A549 (cell line): ENCODE results near the gene FAM136A. TPM values are rescaled to one million over a fixed set of nuclear protein-coding genes. Genes with fewer than 3 reads are reported as not detected.

Experiments used
- ATAC-seq, 2 experiments: fragments of 200-7000 bp in 1 of 2; fragments of >200 bp in 1 of 2; cut with Nextera tagmentation in 1 of 2; cut with Tn5 transposase in 1 of 2; 3 replicates each; pipeline versions ENCODE4 v1.8.0 to v1.9.1; 2018 to 2020; ENCODE audit warnings: mild to moderate bottlenecking in 1 of 2, moderate library complexity in 1 of 2
- CTCF ChIA-PET: fragments of 300-600 bp; sonication (Branson Sonifier 250); formaldehyde crosslinking; extraction: SDS; loops from one replicate; lab custom pipeline; 2021; ENCODE audit warnings: antibody characterized with exemption, inconsistent platforms; lab: Yijun Ruan, JAX
- POLR2A ChIA-PET: fragments of 350-600 bp; formaldehyde crosslinking; extraction: SDS; loops from one replicate; lab custom pipeline; 2021; ENCODE audit warnings: antibody characterized with exemption, inconsistent platforms; lab: Yijun Ruan, JAX
- DNase-seq, 2 experiments: peaks; one replicate each; pipeline versions ENCODE4 v3.0.0 to v3.0.0-alpha.2; 2011 to 2016; ENCODE audit warnings: low read depth in 1 of 2, low spot score in 1 of 2
- FAIRE-seq: peaks from 2 replicates; lab custom pipeline; 2011; peaks lifted over from hg19 to GRCh38; lab: Jason Lieb, UNC
- H3K27ac ChIP-seq, 2 experiments: fragments of >200 bp; sonication (Bioruptor Twin); formaldehyde crosslinking; 3 replicates each; pipeline ENCODE4 v1.5.1; 2016 to 2017
- H3K4me1 ChIP-seq: fragments of >200 bp; sonication (Bioruptor Twin); formaldehyde crosslinking; 3 replicates; pipeline ENCODE4 v1.6.1; 2016
- H3K4me2 ChIP-seq: fragments of >200 bp; sonication (Bioruptor Twin); formaldehyde crosslinking; 3 replicates; pipeline ENCODE4 v1.6.1; 2016
- H3K4me3 ChIP-seq: fragments of >200 bp; sonication (Bioruptor Twin); formaldehyde crosslinking; 3 replicates; pipeline ENCODE4 v1.5.1; 2016
- H3K9me3 ChIP-seq: fragments of >200 bp; sonication (Bioruptor Twin); formaldehyde crosslinking; 3 replicates; pipeline ENCODE4 v1.6.1; 2016
- KDM5A ChIP-seq: fragments of 200-600 bp; sonication (generic); IDR thresholded peaks from 2 replicates; pipeline ENCODE4 v1.6.1; 2016; ENCODE audit warnings: antibody characterized with exemption, mild to moderate bottlenecking
- ZC3H11A ChIP-seq: fragments of 450-650 bp; IDR thresholded peaks from 2 replicates; pipeline ENCODE4 v1.6.1; 2014; ENCODE audit warnings: antibody characterized with exemption, mild to moderate bottlenecking
- WGBS: methylation state at CpG from one replicate; pipeline ENCODE4 v1.1.6; 2017; ENCODE audit errors: missing lambda C conversion rate; 5-methylcytosine and 5-hydroxymethylcytosine counted together
- polyA plus RNA-seq, 4 experiments: library from polyadenylated mRNA; depleted of rRNA in 3 of 4; stranded (reverse); fragments of >200 nt; fragmentation: RNase III in 1 of 4; extraction: RNeasy Plus Mini Kit Qiagen cat#74134 plus additional on column Dnase treatment in 1 of 4; gene quantifications; 2 replicates in 3 of 4; 3 replicates in 1 of 4; pipeline ENCODE4 v1.2.3, GENCODE V29; 2011 to 2017
- small RNA-seq, 6 experiments: library from RNA; depleted of rRNA; stranded (forward); fragments of <200 nt; gene quantifications; one replicate each; pipeline ENCODE3, GENCODE V24; 2012

The FAM136A gene
- polyA plus RNA-seq, 2 of the 4 experiments (the other 2 are of a cell fraction), result 117 to 119 TPM

DNA sequence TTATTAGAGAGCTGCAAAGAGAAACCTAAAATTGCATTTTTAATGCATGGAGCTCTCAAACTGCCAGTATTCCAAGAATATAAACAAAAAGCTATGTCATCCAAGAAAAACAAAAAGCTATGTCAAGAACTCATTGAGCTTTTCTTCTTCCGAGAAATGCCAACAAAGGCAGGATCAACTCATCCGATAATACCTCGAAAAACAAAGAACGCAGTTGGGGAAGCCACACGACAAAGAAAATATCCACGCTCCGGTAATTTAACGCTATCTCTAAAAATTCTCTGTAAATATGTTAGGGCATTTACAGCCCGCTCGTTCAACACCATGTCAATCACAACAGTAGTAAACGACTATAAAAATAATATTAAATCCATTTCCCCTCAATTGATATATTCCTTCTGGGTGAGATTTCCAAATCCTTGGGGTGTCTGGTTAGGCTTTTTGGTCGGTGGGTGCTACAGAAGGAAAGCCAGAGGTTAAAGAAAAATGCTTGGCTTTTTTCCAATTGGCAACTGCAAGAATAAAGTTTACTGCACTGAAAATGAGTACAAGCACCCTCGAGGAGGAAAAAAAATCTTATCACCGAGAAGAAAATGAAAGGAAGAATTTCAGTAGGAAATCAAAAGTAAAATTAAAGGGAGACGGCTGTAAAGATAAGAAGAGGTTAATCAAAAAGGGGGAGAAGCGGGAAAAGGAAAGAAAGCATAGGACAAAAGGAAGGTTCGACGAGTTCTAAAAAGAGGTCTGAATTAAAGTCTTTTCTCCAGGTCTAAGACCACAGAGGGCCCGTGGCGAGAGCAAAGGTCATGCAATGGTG, 54.3 kb downstream of the FAM136A start:
- no peak for DNase-seq
- FAIRE-seq, result no peak
- Histone ChIP-seq H3K9me3 (no peaks in the 10 kb centered on the region), H3K4me3 (peak overlapping the region; percentile 70), H3K27ac (peak overlapping the region; percentile 93 to 97), H3K4me1 (peaks cover 22% of the 10 kb centered on the region), H3K4me2 (peak overlapping the region; percentile 85)
- ChIA-PET CTCF (no interaction called here), POLR2A (interaction anchor here (0.9 to 3.7 kb wide), 4 partner anchors 11 to 105 kb away, joined by 3 to 21 read pairs (median 11); partner anchors contain the start of genes C2orf42, PCYOX1 and SNRPG)
- TF ChIP-seq KDM5A (peak; percentile 7; the same call in 1 of the 2 replicates), ZC3H11A (no peak)
- under 1% methylated on average over 20 of the region's 20 CpGs for WGBS
- no peak for ATAC-seq

Small RNAs within 50 kb of the gene (small RNA-seq; reads per million reads assigned to genes)
- gene AC016700.2 (0 reads per million in 6 experiments), gene MIR1285-2 (0 reads per million in 6 experiments)

Other genes starting within 250 kb of the FAM136A start
- 86.8 and 134 TPM in 2 replicates for gene PCBP1, start 214.6 kb downstream of the FAM136A start, polyA plus RNA-seq (2011; rRNA removed)
- gene PCBP1, start 214.6 kb downstream of the FAM136A start, polyA plus RNA-seq (2017; fragmentation: RNase III; extraction: RNeasy Plus Mini Kit Qiagen cat#74134 plus additional on column Dnase treatment), result 284 to 310 TPM (median 304 TPM) in 3 replicates
- 10.4 and 14.8 TPM in 2 replicates for gene C2orf42, start 111.0 kb downstream of the FAM136A start, polyA plus RNA-seq (2011; rRNA removed)
- 8.1 to 9.5 TPM (median 8.3 TPM) in 3 replicates for gene C2orf42, start 111.0 kb downstream of the FAM136A start, polyA plus RNA-seq (2017; fragmentation: RNase III; extraction: RNeasy Plus Mini Kit Qiagen cat#74134 plus additional on column Dnase treatment)
- 148 and 173 TPM in 2 replicates for gene TIA1, start 53.4 kb downstream of the FAM136A start, polyA plus RNA-seq (2011; rRNA removed)
- 59.5 to 65.8 TPM (median 61.2 TPM) in 3 replicates for gene TIA1, start 53.4 kb downstream of the FAM136A start, polyA plus RNA-seq (2017; fragmentation: RNase III; extraction: RNeasy Plus Mini Kit Qiagen cat#74134 plus additional on column Dnase treatment)
- 101 and 102 TPM in 2 replicates for gene PCYOX1, start 43.9 kb downstream of the FAM136A start, polyA plus RNA-seq (2011; rRNA removed)
- gene PCYOX1, start 43.9 kb downstream of the FAM136A start, polyA plus RNA-seq (2017; fragmentation: RNase III; extraction: RNeasy Plus Mini Kit Qiagen cat#74134 plus additional on column Dnase treatment), result 48.3 to 53.0 TPM (median 52.9 TPM) in 3 replicates
- gene SNRPG, start 8.3 kb downstream of the FAM136A start, polyA plus RNA-seq (2011; rRNA removed), result 341 and 555 TPM in 2 replicates
- gene SNRPG, start 8.3 kb downstream of the FAM136A start, polyA plus RNA-seq (2017; fragmentation: RNase III; extraction: RNeasy Plus Mini Kit Qiagen cat#74134 plus additional on column Dnase treatment), result 483 to 531 TPM (median 514 TPM) in 3 replicates